MM.1S (cell line): ENCODE data around the gene STAT6.

Source experiments
- CTCF ChIP-seq: fragments of 300-600 bp; sonication (generic); IDR thresholded peaks from 2 replicates; pipeline ENCODE4 v1.5.1; 2016; ENCODE audit warnings: antibody characterized with exemption, low read length, mixed read lengths
- EZH2 ChIP-seq: fragments of 300-600 bp; sonication (generic); optimal IDR thresholded peaks from 2 replicates; pipeline ENCODE3; 2017; ENCODE audit warnings: low read depth, mild to moderate bottlenecking, antibody characterized with exemption, low read length, mixed read lengths

GRCh38 chr12:57141249-57141648 lies 30.1 kb upstream of the STAT6 start:
- TF ChIP-seq CTCF (no peak), EZH2 (no peak)
